GM19351 (cell line): ENCODE measurements around the gene IFNA8.
"Not testable (repeated sequence)": the region's sequence is repeated elsewhere in the genome, so short reads cannot be mapped to it uniquely, and the experiment has no call there.

Source experiments
- ATAC-seq: cut with Tn5 transposase; IDR thresholded peaks from one replicate; pipeline ENCODE4 v1.9.1; 2021; ENCODE audit warnings: mild to moderate bottlenecking, moderate library complexity; ENCODE audit not compliant: unreplicated experiment

Gene IFNA8

GRCh38 chr9:21415493-21416267 lies 6.8 kb downstream of the IFNA8 start:
- ATAC-seq, result no peak

GRCh38 chr9:21428235-21428634 lies 19.3 kb downstream of the IFNA8 start:
- ATAC-seq, result peak; percentile 51

DNA sequence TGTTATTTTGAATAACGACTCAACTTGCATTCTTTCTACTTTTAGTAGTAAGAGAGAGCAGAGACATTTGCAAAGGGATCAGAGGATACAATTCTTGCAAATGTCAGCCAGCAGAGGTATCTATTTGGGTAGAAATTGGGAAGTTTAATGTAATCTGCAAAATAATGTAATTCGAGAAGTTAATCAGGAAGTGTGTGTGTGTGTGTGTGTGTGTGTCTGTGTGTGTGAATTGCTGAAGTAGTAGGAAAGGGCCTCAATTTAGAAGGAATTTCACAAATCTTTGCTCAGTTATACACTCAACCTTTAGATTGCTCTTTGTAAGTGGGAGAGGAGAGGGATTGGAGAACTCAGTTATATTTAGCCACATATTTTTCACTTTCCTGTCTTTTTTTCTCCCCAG lies 20.3 kb downstream of the IFNA8 start:
- no peak for ATAC-seq

- peak; percentile 69 for ATAC-seq
These were observed 23.9 kb downstream of the IFNA8 start for GRCh38 chr9:21432672-21433425.

DNA sequence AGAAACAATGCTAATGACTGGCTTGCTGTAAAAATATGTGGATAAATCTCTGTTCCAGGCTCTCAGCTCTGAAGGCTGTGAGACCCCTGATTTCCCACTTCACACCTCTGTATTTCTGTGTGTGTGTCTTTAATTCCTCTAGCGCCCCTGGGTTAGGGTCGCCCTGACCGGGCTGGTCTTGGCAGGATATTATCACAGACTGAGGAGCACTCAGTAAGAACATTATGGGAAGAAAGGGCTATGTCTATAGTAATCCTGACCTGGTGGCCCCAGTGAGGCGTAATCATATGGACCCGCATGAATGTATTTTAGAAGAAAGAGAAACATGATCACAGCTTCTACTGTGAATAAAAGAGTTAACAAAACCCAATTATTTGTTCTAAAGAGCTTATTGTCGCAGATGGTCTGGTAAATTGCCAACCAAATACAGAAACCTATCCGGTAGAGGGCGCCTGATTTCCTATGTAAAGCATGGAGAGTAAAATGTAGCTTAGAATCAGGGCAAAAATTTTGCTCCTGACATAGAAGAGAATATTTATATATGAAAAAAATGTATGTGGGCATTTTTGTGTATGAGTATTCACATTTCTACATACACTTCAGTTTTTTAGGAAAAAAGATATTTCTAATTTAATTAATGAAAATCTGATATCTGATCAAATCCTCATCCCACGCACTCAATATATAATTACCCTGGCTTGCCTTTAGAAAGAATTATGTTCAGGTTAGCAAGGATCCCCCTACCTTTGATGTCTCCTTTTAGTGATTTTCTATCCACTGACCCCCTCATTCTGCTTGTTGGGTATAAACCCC lies 25.5 kb downstream of the IFNA8 start:
- no peak for ATAC-seq

- ATAC-seq, result not testable (repeated sequence)
These were observed 26.1 kb downstream of the IFNA8 start for GRCh38 chr9:21435015-21435383.

DNA sequence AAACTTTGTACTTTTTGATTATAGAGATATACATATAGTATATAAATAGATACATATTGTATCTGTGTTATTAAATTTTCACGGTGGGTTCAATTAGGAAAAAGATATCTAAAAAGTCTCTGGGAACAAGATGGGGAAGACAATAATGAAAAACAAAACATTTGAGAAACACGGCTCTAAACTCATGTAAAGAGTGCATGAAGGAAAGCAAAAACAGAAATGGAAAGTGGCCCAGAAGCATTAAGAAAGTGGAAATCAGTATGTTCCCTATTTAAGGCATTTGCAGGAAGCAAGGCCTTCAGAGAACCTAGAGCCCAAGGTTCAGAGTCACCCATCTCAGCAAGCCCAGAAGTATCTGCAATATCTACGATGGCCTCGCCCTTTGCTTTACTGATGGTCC lies 31.2 kb downstream of the IFNA8 start, which contains the start of gene IFNA1:
TSS of gene IFNA1 (plus strand) at position 301 of the 400 bp plus-strand sequence. CDS start at position 370, 69 bp downstream.
- no peak for ATAC-seq

DNA sequence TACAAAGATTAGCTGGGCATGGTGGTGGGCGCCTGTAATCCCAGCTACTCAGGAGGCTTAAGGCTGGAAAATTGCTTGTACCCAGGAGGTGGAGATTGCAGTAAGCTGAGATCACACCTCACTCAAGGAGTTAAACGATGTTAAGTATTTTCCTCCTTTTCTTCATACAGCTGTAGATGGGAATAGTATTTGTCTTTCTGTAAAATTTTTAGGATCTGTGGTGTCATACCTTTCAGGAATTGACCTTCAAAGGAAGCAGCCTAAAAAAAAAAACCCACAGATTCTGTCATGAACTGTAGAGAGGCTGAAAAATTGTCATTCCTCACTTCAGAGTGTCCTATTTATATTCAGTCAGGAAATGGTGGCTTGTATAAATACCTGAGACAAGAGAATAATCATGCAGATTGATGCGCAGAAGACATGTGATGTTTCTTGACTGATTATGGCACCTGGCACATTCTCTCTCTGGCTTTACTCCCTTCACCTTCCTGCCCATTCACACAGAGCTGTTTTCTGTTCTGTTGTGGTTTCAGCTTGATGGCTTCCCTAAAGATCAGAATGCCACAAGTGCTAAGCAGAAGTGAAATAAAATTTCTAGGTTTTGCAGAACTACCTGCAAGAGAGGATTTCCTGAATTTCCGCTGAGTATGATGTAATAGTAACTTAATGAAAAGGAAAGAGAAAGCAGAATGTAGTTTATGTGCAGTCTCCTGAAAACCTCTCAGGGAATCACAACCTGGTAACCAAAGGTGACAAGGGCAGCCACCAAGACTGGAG lies 35.1 kb downstream of the IFNA8 start:
- ATAC-seq, result peak; percentile 92

DNA sequence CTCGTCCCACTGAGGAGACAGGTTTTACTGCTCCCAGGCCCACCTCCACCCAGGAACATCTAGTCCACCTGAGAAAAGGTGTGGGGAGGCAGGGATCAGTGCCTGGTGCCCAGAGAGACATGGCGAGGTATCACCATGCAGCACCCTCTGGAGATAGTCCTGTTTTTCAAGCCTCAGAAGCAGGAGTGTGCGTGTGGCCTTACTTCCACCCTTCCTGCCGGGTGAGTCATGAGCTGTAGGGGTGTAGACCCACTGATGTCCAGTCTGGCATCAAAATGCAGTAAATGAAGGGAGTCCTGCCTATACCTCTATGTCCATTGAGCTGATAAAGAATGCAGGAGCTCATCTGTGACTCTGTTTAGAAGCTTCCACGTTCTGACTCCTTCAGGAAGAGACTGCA lies 40.4 kb downstream of the IFNA8 start:
- not testable (repeated sequence) for ATAC-seq

GRCh38 chr9:21450733-21451394 lies 41.9 kb downstream of the IFNA8 start:
- ATAC-seq, result no peak

DNA sequence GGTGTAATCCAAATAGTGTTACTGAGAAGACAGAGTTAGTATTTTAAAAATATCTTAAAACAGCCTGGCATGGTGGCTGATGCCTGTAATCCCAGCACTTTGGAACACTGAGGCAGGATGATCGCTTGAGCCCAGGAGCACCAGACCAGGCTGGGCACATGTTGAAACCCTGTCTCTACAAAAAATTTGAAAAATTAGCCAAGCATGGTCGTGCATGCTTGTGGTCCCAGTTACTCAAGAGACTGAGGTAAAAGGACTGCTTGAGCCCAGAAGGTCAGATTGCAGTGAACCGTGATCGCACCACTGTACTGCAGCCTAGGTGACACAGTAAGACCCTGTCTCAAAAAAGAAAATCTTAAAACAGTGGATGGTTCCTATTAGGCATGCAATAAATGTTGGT lies 43.8 kb downstream of the IFNA8 start:
- ATAC-seq, result no peak

- no peak for ATAC-seq
These were observed 45.2 kb downstream of the IFNA8 start for GRCh38 chr9:21454149-21454548.

DNA sequence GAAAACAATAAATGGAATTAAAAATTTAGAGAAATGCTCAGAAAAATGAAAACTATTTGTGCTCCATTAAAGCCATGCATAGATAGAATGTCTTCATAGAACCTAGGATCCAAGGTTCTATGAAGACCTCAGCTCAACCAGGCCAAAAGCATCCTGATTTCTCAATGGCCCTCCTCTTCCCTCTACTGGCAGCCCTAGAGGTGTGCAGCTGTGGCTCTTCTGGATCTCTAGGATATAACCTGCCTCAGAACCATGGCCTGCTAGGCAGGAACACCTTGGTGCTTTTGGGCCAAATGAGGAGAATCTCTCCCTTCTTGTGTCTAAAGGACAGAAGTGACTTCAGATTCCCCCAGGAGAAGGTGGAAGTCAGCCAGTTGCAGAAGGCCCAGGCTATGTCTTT lies 46.4 kb downstream of the IFNA8 start:
- peak; percentile 93 for ATAC-seq
